Measurements from ENCODE around the gene STK32C. TPM values are rescaled to one million over a fixed set of nuclear protein-coding genes. Genes with fewer than 3 reads are reported as not detected.

The STK32C gene
- total RNA-seq, 1 donor from 2014 or later: 7.0 TPM

- ATAC-seq (no peak), DNase-seq (ENCODE audit: missing footprints) (no peak)
- intact Hi-C loops (cut with DNase I): no loop called here
Measured at GRCh38 chr10:132189016-132189415, 118.7 kb downstream of the STK32C start.

- DNase-seq (ENCODE audit: missing footprints) (peak; percentile 56), ATAC-seq (no peak)
- intact Hi-C loops (cut with DNase I): no loop called here
Measured at GRCh38 chr10:132188331-132188730, 119.4 kb downstream of the STK32C start.

GRCh38 chr10:132187430-132188138, 120.2 kb downstream of the STK32C start:
- peak; percentile 58 for DNase-seq (ENCODE audit: missing footprints)
- intact Hi-C loops (cut with DNase I): no loop called here
- ATAC-seq: no peak

GRCh38 chr10:132186488-132187429, 121.0 kb downstream of the STK32C start, which contains the start of gene DPYSL4:
TSS of gene DPYSL4 (plus strand) at chr10:132186948. CDS start at chr10:132187064, 116 bp downstream.
- ATAC-seq (peak; percentile 70), DNase-seq (ENCODE audit: missing footprints) (no peak)
- intact Hi-C loops (cut with DNase I): no loop called here

DNA sequence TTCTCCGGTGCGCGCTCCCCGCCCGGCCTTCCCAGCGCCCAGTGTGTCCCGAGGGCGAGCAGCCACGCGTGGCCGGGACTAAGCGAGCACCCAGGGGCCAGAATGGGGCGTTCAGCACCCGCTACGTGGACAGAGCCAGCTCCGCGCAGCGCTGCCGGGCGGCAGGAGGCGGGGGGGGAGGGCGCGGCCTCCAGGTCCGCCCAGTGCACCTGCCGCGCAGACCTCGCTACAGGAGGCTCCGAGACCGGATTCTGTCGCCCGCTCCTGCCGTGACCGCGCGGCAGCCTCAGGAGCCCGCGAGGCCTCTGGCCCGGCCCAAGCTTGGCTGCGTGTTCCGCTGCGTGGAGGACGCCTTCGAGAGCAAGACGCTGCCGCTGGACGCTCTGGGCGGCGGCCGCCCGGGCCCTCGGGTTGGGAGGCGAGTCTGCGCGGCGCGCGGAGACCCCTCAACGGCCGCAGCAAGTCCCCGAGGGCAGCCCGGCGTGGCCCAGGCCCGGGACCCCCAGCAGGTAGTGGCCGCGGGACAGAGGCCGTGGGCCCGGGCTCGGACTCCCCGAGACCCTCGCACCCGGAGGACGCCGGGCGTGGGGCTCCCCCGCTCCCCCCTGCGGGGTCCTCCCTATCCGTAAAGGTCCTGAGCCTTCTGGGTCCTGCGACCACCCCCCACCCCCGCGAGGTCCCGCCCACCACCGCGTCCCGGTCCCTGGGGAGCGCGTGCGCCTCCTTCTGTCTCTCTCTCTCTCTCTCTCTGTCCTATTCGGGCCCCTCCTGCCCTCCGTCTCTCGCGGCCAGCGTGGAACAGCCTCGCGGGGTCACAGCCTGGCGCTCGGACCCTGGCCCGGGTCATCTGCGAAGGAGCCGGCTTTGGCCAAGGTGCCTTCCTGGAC, 121.9 kb downstream of the STK32C start:
- ATAC-seq (peak; percentile 68), DNase-seq (ENCODE audit: missing footprints) (no peak)
- intact Hi-C loops (cut with DNase I): no loop called here

DNA sequence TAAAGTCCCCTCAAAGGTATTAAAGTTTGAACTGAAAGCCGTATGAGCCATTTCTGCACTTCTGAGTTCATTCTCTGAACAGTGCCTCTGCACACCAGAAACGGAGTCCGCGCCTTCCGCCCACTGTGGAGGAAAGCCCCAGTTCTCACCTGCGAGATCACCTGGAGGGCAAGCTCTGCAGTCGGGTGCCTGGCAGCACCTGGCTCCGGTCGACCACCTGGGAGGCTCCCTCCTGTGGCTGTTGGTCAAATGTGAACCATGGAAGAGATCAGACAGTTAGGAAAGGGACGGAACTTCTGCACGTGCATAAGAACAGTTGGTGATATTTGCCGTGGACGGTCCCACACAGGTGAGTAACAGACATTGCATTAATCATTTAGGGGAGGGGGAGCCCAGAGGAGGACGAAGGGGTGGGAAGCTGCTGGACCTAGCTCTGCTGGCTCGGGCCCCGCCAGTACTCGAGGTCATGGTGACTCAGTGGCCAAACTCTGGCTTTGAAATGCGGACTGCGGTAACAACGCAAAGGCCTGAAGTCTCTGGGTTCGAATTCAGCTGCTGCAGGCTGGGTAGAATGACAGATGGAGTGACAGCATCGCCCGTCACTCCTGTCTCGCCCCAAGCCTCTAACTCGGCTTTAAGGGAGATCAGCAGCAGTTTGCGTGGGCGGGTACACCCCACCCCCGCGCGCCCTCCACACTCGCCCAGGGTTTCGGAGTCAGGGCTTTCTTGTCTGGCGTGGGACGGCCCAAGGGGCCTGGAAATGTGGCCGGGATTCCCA, 122.7 kb downstream of the STK32C start:
- ATAC-seq: no peak
- DNase-seq (ENCODE audit: missing footprints): no peak

GRCh38 chr10:132183046-132183445, 124.7 kb downstream of the STK32C start:
- DNase-seq (ENCODE audit: missing footprints) (no peak), ATAC-seq (no peak)
- intact Hi-C loops (cut with DNase I): no loop called here

More for the DNA sequence above, 122.7 kb downstream of the STK32C start:
- intact Hi-C loops (cut with DNase I): no loop called here

DNA sequence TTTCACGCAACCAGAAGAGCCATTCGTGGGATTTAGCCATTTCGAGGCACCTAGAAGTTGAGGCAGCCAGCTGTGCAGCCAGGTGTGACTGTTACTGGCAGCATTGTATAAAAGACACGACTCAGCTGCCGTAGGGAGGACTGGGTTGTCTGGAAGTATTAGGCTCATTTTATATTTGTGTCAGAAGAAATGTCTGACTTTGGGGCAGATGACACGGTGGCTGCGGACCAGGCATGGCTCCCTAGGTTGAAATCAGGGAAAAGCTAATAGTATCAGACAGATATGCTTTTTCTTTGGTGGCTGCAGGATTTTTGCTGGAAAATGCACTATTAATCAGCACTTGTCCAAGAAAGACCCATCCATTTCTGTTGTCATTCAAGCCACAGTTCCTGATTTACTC, 125.2 kb downstream of the STK32C start:
- ATAC-seq (no peak), DNase-seq (ENCODE audit: missing footprints) (no peak)
- intact Hi-C loops (cut with DNase I): no loop called here

DNA sequence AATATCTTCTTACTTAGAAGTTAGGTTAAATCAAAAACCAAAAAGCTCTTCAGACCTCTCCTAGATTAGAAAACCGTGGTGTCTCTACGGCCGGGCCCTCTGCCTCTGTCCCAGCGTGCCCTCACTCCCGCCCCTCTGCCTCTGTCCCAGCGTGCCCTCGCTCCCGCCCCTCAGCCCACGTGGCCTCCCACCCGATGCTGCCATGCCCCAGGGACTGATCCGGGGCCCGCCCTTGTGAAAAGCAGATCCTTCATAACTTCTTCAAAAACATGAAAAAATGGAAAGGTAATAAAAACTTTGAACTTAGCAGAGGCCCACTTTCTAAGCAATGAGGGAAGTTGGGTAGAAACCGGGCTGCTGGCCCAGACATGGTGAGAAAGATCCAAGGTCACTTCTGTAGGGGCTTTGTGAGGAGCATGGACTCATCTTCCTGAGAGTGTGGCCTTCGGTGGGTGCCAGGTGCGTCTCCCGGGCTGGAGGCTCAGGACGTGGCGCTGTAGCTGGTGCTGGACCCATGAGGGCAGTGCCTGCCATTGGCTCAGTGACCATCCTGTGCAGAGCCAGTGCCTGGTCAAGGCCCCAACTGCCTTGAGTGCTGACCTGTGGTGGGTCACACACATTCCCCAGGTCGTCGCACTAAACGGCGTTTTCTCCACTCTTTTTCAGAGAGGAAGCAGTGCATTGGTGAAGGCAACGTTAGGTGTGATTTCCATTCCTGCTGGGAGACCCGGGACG, 125.9 kb downstream of the STK32C start:
- ATAC-seq: no peak
- DNase-seq (ENCODE audit: missing footprints): no peak

DNA sequence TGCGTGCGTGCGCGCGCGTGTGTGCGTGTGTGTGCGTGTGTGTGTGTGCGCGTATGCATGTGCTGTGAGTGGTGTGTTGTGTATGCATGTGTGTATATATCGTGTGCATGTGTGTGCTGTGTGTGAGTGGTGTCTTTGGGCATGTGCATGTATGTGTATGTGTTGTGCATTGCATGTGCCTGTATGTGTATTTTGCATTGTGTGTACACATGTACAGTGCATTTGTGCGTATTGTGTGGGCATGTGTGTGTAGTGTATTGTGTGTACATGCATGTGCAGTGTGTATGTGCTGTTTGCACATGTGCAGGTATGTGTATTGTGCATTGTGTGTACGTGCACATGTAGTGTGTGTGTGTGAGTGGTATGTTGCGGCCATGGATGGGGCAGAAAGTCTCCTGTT, 127.0 kb downstream of the STK32C start:
- ATAC-seq: no peak
- DNase-seq (ENCODE audit: missing footprints): no peak
- intact Hi-C loops (cut with DNase I): no loop called here

More for the DNA sequence above, 125.9 kb downstream of the STK32C start:
- intact Hi-C loops (cut with DNase I): no loop called here

- intact Hi-C loops (cut with DNase I): no loop called here
- DNase-seq (ENCODE audit: missing footprints): no peak
Measured at GRCh38 chr10:132179551-132180392, 128.0 kb downstream of the STK32C start.

DNA sequence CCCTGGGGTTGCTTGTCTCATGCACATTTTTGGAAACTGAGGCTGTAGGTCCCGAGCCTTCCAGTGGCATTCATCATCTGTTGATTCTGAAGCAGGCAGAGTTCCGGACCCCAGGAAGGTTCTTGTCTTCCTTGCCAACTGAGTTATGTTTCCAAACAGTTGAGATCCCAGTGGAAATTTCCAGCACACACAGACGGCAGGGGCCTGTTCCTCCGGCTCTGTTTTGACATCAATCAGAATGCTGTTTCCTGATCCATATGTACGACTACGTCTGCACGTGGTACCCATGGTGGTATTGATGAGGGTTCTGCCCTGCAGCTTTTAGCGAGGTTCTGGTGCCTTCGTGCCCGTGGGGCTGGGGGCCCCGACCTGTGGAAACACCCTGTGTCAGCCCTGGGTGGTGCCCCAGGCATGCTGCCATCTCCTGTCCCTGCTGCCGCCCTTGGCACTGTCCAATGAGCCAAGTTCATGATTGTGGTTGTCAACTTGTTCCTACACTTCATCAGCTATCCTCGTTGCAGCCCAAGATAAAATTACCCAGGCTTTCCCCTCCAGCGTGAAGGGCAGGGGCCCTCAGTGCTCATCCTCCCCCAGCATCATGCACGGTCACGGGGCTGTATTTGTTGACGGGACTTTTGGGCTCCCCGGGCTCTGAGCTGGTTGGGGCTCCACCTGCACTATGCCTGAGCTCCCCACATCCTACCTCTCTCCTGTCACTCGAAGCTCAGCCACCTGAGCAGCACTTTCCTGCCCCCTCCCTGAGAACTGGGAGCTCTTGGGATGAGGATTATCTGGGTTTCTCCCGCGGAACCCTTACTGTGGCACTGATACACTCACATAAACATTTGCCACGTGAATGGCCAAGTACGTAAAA, 128.8 kb downstream of the STK32C start:
- intact Hi-C loops (cut with DNase I): no loop called here
- ATAC-seq (peak; percentile 51), DNase-seq (ENCODE audit: missing footprints) (no peak)

More at GRCh38 chr10:132179551-132180392, 128.0 kb downstream of the STK32C start:
- ATAC-seq: no peak

DNA sequence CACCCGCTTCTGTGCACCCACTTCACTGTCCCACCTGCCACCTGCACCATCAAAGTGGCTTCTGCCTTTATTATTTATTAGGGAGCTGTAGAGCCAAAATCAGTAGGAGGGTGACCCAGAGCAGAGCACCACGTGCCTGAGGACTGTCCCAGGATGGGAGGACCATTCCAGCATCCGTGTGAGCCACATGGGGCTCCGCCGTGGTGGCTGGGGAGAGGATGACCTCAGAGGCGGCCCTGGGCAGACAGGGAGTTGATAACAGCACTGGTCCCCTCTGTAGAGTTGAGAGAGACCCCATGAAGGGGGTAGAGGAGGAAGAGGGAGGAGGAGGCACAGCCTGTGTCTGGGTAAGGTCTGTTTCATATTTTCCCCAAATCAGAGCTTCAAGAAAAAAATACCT, 129.7 kb downstream of the STK32C start:
- no peak for ATAC-seq
- intact Hi-C loops (cut with DNase I): no loop called here
- DNase-seq (ENCODE audit: missing footprints): no peak

- DNase-seq (ENCODE audit: missing footprints) (no peak), ATAC-seq (no peak)
- intact Hi-C loops (cut with DNase I): no loop called here
Measured at GRCh38 chr10:132176623-132177500, 130.9 kb downstream of the STK32C start.
